WTC11 (cell line): ENCODE data around the gene EHMT1.
"Not testable (repeated sequence)": the region's sequence is repeated elsewhere in the genome, so short reads cannot be mapped to it uniquely, and the experiment has no call there.

Experiments
- ETV6 ChIP-seq: sonication (generic); formaldehyde crosslinking; IDR thresholded peaks from 2 replicates; pipeline ENCODE4 v1.8.1; 2022; ENCODE audit warnings: mild to moderate bottlenecking, missing genetic modification reagents
- TCF7 ChIP-seq: sonication (generic); formaldehyde crosslinking; IDR thresholded peaks from 2 replicates; pipeline ENCODE4 v1.8.0; 2022; ENCODE audit warnings: mild to moderate bottlenecking, low read depth, missing genetic modification reagents, moderate library complexity
- ZBTB21 ChIP-seq: sonication (generic); formaldehyde crosslinking; IDR thresholded peaks from 2 replicates; pipeline ENCODE4 v1.8.1; 2023; ENCODE audit warnings: mild to moderate bottlenecking, missing genetic modification reagents, borderline replicate concordance
- TF ChIP-seq, protein P1 (sequence below): fragments of 200-600 bp; IDR thresholded peaks from 2 replicates; pipeline ENCODE4 v1.8.0; 2022; ENCODE audit warnings: antibody characterized with exemption

- not testable (repeated sequence) for TF ChIP-seq ZBTB21, TCF7, ETV6 (CRISPR knock-in tag)
- TF ChIP-seq, protein P1, sequence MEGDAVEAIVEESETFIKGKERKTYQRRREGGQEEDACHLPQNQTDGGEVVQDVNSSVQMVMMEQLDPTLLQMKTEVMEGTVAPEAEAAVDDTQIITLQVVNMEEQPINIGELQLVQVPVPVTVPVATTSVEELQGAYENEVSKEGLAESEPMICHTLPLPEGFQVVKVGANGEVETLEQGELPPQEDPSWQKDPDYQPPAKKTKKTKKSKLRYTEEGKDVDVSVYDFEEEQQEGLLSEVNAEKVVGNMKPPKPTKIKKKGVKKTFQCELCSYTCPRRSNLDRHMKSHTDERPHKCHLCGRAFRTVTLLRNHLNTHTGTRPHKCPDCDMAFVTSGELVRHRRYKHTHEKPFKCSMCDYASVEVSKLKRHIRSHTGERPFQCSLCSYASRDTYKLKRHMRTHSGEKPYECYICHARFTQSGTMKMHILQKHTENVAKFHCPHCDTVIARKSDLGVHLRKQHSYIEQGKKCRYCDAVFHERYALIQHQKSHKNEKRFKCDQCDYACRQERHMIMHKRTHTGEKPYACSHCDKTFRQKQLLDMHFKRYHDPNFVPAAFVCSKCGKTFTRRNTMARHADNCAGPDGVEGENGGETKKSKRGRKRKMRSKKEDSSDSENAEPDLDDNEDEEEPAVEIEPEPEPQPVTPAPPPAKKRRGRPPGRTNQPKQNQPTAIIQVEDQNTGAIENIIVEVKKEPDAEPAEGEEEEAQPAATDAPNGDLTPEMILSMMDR = not testable (repeated sequence)
These were observed 265.7 kb downstream of the EHMT1 start for GRCh38 chr9:137884547-137884946.
